HG03097 (cell line): ENCODE measurements around the gene ACTR1B.
"Not testable (repeated sequence)": the region's sequence is repeated elsewhere in the genome, so short reads cannot be mapped to it uniquely, and the experiment has no call there.

ENCODE experiments used
- ATAC-seq: cut with Tn5 transposase; IDR thresholded peaks from one replicate; pipeline ENCODE4 v1.9.1; 2021; ENCODE audit not compliant: unreplicated experiment, low FRiP score

The ACTR1B gene

GRCh38 chr2:97622976-97623375 is 40.9 kb downstream of the ACTR1B start:
- ATAC-seq, result not testable (repeated sequence)

DNA sequence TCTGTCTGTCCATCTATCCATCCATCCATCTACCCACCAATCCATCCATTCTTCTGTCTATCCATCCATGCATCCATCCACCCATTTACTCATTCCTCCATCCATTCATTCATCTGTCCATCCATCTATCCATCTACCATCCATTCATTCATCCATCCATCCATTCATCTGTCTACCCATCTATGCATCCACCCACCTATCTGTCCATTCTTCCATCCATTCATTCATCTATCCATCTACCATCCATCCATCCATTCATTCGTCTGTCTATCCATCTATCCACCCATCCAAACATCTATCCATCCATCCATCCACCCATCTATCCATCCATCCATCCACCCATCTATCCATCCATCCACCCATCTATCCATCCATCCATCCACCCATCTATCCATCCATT is 43.4 kb downstream of the ACTR1B start:
- ATAC-seq, result not testable (repeated sequence)

DNA sequence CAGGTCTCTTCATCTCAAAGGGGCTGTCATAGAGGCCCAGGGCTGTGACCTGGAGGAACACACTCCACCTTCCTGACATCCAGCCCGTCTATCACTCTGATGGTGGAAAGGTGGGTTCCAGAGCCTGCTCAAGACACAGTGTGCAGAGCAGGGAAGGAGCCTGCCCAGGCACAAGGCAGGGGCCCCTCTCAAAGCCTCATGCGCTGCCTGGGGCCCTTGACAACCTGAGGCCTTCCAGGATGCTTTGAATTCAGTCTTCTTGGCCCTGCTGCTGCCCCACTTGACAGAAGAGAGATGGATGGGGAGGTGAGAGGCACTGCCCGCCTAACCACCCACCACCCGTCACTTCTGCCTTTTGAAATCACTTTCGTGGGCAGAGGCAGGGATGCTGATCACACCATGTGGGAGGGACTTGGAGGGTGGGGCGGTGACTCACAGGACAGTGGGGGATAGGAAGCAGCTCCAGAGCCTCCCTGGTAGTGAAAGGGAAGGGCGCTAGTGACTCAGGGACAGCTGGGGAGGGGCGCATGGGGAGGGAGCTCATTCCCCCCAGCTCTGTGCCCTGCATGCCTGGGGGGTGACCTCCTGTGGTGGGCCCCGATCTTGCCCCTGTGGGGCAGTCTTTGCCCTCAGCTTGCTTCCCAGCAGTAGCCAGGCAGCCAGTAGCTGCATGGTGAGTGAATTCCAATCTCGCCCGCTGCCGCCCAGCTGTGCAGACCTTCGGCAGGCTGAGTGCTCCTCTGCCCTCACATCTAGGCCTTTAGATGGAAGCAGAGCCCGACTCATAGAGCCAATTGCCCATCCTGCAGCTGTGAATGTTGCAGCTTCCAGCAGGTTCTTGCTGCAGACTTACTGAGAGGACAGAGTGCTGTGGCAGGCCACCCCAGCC is 44.7 kb downstream of the ACTR1B start:
- ATAC-seq, result not testable (repeated sequence)

DNA sequence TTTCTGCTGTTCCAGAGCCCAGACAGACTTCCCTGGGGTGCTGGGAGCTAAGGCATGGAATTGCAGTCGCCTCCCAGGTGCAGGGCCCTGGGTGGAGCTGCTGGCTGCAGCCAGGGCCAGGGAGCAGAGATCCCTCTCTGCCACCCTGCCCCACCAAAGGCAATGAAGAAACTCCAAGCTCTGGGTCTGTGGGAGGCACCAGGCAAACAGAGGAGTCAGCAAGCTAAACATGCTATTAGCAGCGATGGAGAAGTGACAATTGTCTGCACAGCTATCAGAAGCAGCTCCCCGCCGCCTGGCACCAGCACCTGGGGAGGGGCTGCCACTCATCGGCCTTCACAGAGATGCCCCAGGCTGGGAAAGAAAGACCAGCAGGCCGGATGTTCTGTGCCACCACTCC is 45.9 kb downstream of the ACTR1B start:
- no peak for ATAC-seq

- not testable (repeated sequence) for ATAC-seq
Observed at GRCh38 chr2:97615746-97616145, 48.1 kb downstream of the ACTR1B start.

DNA sequence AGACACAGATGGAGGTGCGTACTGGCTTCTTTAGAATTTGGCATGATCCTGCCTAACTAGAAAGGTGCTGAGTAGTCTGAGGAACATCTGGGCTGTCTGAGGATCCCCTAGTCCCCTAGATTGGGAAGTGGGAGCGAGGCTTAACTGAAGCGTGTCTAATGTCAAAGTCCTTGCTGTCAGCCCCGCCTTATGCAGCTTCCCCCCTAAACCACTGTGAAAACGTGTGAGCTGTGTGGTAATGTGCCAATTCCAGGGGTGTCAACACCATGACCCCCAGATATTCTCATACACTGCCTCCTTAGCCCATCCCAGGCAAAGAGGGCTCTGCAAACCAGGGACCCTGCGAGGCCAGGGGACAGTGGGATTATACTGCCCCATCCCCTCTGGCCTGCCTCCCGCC is 51.9 kb downstream of the ACTR1B start:
- ATAC-seq, result not testable (repeated sequence)

- not testable (repeated sequence) for ATAC-seq
Observed at GRCh38 chr2:97608745-97609144, 55.1 kb downstream of the ACTR1B start.
